Upper lobe of left lung (tissue), 4 donors: ENCODE measurements around the gene TBC1D14.

Experiments
- EP300 ChIP-seq, 4 donors: sonication (generic); formaldehyde crosslinking; IDR thresholded peaks; one replicate each; pipeline ENCODE4 v1.5.1; 2017; ENCODE audit warnings: antibody characterized with exemption in 4 of 4, control low read depth in 2 of 4
- POLR2A ChIP-seq, 4 donors: fragments of 450-650 bp; IDR thresholded peaks; one replicate each; pipeline ENCODE4 v1.5.1; 2016 to 2017; ENCODE audit warnings: antibody characterized with exemption in 4 of 4, mild to moderate bottlenecking in 2 of 4
- POLR2AphosphoS5 ChIP-seq, 2 donors: sonication (generic); formaldehyde crosslinking; IDR thresholded peaks; one replicate each; pipeline ENCODE4 v1.5.1; 2017; ENCODE audit warnings: antibody characterized with exemption in 2 of 2
- TF ChIP-seq, protein P1 (sequence below), 6 experiments: fragments of 450-650 bp in 4 of 6; fragments of 200-600 bp in 2 of 6; sonication (generic) in 2 of 6; IDR thresholded peaks; one replicate each; pipeline ENCODE4 v1.5.1; 2016 to 2019; ENCODE audit warnings: antibody characterized with exemption in 6 of 6

DNA sequence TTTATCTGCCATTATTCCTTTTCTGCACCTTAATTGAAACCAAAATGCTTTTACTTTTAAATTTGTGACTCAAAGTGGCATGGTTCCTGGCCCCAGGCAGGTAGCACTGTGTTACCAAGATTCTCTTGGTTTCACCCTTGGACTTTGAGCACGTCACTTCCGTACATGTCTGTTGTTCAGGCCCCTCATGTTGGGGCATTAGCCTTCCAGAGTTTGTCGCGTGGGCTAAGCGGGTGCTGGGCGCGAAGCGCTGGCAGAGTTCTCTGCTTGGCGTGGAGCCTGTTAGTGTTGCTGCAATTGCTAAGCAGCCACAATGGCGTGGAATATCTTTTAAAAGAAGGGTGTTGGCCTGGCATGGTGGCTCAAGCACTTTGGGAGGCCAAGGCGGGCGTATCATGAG, 119.6 kb downstream of the TBC1D14 start:
- TF ChIP-seq EP300 (IDR thresholded peaks at IDR 0.05), result no peak
- TF ChIP-seq, protein P1, sequence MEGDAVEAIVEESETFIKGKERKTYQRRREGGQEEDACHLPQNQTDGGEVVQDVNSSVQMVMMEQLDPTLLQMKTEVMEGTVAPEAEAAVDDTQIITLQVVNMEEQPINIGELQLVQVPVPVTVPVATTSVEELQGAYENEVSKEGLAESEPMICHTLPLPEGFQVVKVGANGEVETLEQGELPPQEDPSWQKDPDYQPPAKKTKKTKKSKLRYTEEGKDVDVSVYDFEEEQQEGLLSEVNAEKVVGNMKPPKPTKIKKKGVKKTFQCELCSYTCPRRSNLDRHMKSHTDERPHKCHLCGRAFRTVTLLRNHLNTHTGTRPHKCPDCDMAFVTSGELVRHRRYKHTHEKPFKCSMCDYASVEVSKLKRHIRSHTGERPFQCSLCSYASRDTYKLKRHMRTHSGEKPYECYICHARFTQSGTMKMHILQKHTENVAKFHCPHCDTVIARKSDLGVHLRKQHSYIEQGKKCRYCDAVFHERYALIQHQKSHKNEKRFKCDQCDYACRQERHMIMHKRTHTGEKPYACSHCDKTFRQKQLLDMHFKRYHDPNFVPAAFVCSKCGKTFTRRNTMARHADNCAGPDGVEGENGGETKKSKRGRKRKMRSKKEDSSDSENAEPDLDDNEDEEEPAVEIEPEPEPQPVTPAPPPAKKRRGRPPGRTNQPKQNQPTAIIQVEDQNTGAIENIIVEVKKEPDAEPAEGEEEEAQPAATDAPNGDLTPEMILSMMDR (IDR thresholded peaks at IDR 0.05), result no peak
- TF ChIP-seq POLR2A (IDR thresholded peaks at IDR 0.05), result no peak
- no peak for TF ChIP-seq POLR2AphosphoS5 (IDR thresholded peaks at IDR 0.05)
